Thymus (tissue), 11 donors: ENCODE results near the gene GLIPR1. TPM values are rescaled to one million over a fixed set of nuclear protein-coding genes. Genes with fewer than 3 reads are reported as not detected.
"Not testable (repeated sequence)": the region's sequence is repeated elsewhere in the genome, so short reads cannot be mapped to it uniquely, and the experiment has no call there.

Experiments
- DNase-seq, 9 donors: peaks; one replicate each; pipeline ENCODE4 v3.0.0-alpha.2; 2013; ENCODE audit warnings: low spot score in 9 of 9, low read depth in 6 of 9, missing footprints in 1 of 9
- H3K27ac ChIP-seq, 2 donors: one replicate each; pipeline ENCODE4 v1.5.1; 2013; ENCODE audit warnings: control low read depth in 1 of 2, low read depth in 1 of 2, low read length in 1 of 2, mild to moderate bottlenecking in 1 of 2, moderate library complexity in 1 of 2
- H3K27me3 ChIP-seq, 2 donors: one replicate each; pipeline ENCODE4 v1.5.1; 2013; ENCODE audit warnings: low read length in 1 of 2; ENCODE audit not compliant: control insufficient read depth in 2 of 2, insufficient read depth in 1 of 2
- H3K36me3 ChIP-seq, 2 donors: one replicate each; pipeline ENCODE4 v1.5.1; 2013; ENCODE audit warnings: low read length in 1 of 2, mild to moderate bottlenecking in 1 of 2, moderate library complexity in 1 of 2; ENCODE audit not compliant: control insufficient read depth in 2 of 2, insufficient read depth in 2 of 2
- H3K4me1 ChIP-seq, 2 donors: one replicate each; pipeline ENCODE4 v1.5.1; 2013; ENCODE audit warnings: low read length in 2 of 2; ENCODE audit not compliant: control insufficient read depth in 2 of 2, insufficient read depth in 2 of 2
- H3K4me3 ChIP-seq, 2 donors: one replicate each; pipeline ENCODE4 v1.5.1; 2013; ENCODE audit warnings: low read length in 2 of 2, control low read depth in 1 of 2, mild to moderate bottlenecking in 1 of 2
- H3K9me3 ChIP-seq, 2 donors: one replicate each; pipeline ENCODE4 v1.5.1; 2013; ENCODE audit warnings: low read length in 1 of 2, mild to moderate bottlenecking in 1 of 2; ENCODE audit not compliant: control insufficient read depth in 2 of 2, insufficient read depth in 1 of 2
- WGBS: extraction: QIAGEN DNeasy Blood & Tissue Kit; methylation state at CpG from one replicate; pipeline ENCODE4 v1.1.7; 2013; 5-methylcytosine and 5-hydroxymethylcytosine counted together
- polyA plus RNA-seq: library from polyadenylated mRNA; stranded (reverse); fragments of 200-250 nt; gene quantifications from one replicate; pipeline ENCODE4 v1.2.3, GENCODE V29; 2013
- total RNA-seq: library from RNA; stranded (reverse); fragments of 120-200 nt; gene quantifications from one replicate; pipeline ENCODE4 v1.2.4, GENCODE V29; 2013
- donor health status: healthy.

GLIPR1 gene
- total and polyA plus RNA-seq, 2 donors, result 12.2 to 28.3 TPM

- DNase-seq, result peak in 1 of 9 donors; percentile 27
- H3K9me3 ChIP-seq, result no peaks in the 10 kb centered on the region
- peaks cover 0 to 8% of the 10 kb centered on the region in 2 donors for H3K36me3 ChIP-seq
- 4% methylated on average over 5 of the region's 5 CpGs for WGBS
- peak overlapping the region; percentile 72 to 94 for H3K27ac ChIP-seq
- H3K4me1 ChIP-seq, result peaks cover 14 to 23% of the 10 kb centered on the region in 2 donors
- peak overlapping the region; percentile 51 to 55 for H3K4me3 ChIP-seq
- no peaks in the 10 kb centered on the region for H3K27me3 ChIP-seq
These were observed 604 bp downstream of the GLIPR1 start for GRCh38 chr12:75481013-75481705.

DNA sequence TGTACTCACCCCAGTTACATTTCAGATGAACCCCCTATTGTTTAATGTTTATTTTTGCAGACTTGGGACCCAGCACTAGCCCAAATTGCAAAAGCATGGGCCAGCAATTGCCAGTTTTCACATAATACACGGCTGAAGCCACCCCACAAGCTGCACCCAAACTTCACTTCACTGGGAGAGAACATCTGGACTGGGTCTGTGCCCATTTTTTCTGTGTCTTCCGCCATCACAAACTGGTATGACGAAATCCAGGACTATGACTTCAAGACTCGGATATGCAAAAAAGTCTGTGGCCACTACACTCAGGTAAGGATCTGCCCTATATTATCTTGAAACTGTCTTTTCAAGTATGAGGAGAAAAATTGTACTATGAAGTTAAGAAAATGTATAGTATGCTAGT lies 1.2 kb downstream of the GLIPR1 start:
- H3K36me3 ChIP-seq, result peaks cover 0 to 8% of the 10 kb centered on the region in 2 donors
- H3K4me1 ChIP-seq, result peaks cover 14 to 23% of the 10 kb centered on the region in 2 donors
- 34% methylated on average over 4 of the region's 4 CpGs for WGBS
- H3K27me3 ChIP-seq, result no peaks in the 10 kb centered on the region
- H3K9me3 ChIP-seq, result no peaks in the 10 kb centered on the region
- DNase-seq, result no peak
- H3K4me3 ChIP-seq, result peak overlapping the region; percentile 51 to 55
- peak overlapping the region in 1 of 2 donors; percentile 94 for H3K27ac ChIP-seq

DNA sequence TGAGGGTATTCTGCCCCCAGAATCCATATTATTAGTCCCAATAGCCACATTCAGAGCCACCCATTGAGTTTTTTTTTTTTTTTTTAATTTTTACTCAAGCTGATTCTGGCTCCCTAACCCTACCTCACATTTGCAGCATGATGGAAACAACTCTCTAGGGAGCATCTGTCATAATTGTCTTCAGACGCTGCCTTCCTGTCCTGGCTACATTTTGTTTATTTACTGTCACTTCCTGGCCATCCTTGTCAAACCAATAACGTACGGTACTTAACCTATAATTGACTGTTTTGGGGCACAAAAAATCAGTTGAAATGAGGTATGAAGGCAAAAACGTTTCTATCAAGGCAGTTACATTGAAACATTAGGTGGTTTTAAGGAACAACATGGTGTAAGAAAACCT lies 2.1 kb downstream of the GLIPR1 start:
- Histone ChIP-seq H3K9me3 (no peaks in the 10 kb centered on the region), H3K4me3 (peak overlapping the region in 1 of 2 donors; percentile 7), H3K27me3 (no peaks in the 10 kb centered on the region), H3K36me3 (peaks cover 0 to 8% of the 10 kb centered on the region in 2 donors), H3K27ac (no peak overlapping the region), H3K4me1 (peaks cover 14 to 23% of the 10 kb centered on the region in 2 donors)
- WGBS, result 27% methylated on average over 4 of the region's 4 CpGs
- peak in 1 of 9 donors; percentile 42 for DNase-seq

DNA sequence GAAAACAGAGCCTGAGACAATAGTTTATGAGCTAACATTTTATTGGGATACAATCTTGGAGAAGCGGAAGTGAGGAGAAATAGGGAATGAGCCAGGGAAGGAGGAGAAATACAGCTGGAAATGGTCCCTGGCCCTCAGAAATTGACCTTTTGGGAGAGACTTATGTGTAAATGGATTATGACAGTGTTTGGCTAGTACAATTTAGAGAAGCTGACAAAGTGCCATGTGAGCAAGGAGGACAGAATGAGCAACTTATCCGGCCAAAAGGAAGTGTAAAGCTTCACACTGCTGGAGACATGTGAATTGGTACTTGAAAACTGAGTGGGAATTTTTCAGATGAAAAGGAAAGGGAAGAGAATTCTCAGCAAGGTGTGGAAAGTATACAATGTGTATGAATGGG lies 2.9 kb downstream of the GLIPR1 start:
- H3K4me3 ChIP-seq, result no peak overlapping the region
- no peaks in the 10 kb centered on the region for H3K27me3 ChIP-seq
- peaks cover 10 to 19% of the 10 kb centered on the region in 2 donors for H3K4me1 ChIP-seq
- no peak overlapping the region for H3K27ac ChIP-seq
- H3K9me3 ChIP-seq, result no peaks in the 10 kb centered on the region
- peaks cover 0 to 8% of the 10 kb centered on the region in 2 donors for H3K36me3 ChIP-seq
- DNase-seq, result no peak
- 75% methylated on average over 2 of the region's 2 CpGs for WGBS

GRCh38 chr12:75484450-75484849 lies 3.9 kb downstream of the GLIPR1 start:
- 95% methylated on average over 2 of the region's 2 CpGs for WGBS
- not testable (repeated sequence) for DNase-seq, H3K27ac ChIP-seq, H3K4me3 ChIP-seq, H3K27me3 ChIP-seq, H3K9me3 ChIP-seq, H3K36me3 ChIP-seq
- H3K4me1 ChIP-seq, result peaks cover 9 to 12% of the 10 kb centered on the region in 2 donors

- no peak for DNase-seq
- H3K4me1 ChIP-seq, result peaks cover 2 to 3% of the 10 kb centered on the region in 2 donors
- 99% methylated on average over 4 of the region's 4 CpGs for WGBS
- no peak overlapping the region for H3K4me3 ChIP-seq
- no peaks in the 10 kb centered on the region for H3K27me3 ChIP-seq
- no peaks in the 10 kb centered on the region for H3K9me3 ChIP-seq
- no peak overlapping the region for H3K27ac ChIP-seq
- peaks cover 0 to 10% of the 10 kb centered on the region in 2 donors for H3K36me3 ChIP-seq
These were observed 6.8 kb downstream of the GLIPR1 start for GRCh38 chr12:75487308-75487707.

DNA sequence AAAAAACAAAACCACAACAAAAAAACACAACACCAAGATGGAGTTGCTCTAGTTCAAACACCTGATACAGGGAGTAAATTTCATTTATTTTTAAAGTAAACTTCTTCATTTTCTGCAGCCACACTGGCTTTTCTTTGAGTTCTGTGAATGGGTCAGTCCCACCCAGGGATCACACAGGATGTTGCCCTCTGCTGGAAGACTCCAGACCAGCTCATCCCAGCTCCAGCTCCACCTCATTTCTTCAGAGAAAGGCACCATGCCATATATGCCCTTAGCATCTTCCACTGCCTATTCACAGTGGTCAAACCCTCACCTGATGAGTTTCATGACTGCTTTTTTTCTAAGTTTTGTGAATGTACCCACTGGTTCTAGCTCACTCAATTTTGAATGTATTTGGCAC lies 8.0 kb downstream of the GLIPR1 start:
- no peak overlapping the region for H3K4me3 ChIP-seq
- peak in 1 of 9 donors; percentile 8 for DNase-seq
- H3K36me3 ChIP-seq, result peaks cover 0 to 18% of the 10 kb centered on the region in 2 donors
- H3K4me1 ChIP-seq, result no peaks in the 10 kb centered on the region
- no peak overlapping the region for H3K27ac ChIP-seq
- H3K9me3 ChIP-seq, result no peaks in the 10 kb centered on the region
- no peaks in the 10 kb centered on the region for H3K27me3 ChIP-seq

GRCh38 chr12:75489187-75489586 lies 8.6 kb downstream of the GLIPR1 start:
- H3K36me3 ChIP-seq, result peaks cover 0 to 17% of the 10 kb centered on the region in 2 donors
- H3K4me1 ChIP-seq, result no peaks in the 10 kb centered on the region
- H3K27ac ChIP-seq, result no peak overlapping the region
- no peak for DNase-seq
- H3K9me3 ChIP-seq, result no peaks in the 10 kb centered on the region
- 98% methylated on average over 2 of the region's 2 CpGs for WGBS
- H3K27me3 ChIP-seq, result no peaks in the 10 kb centered on the region
- no peak overlapping the region for H3K4me3 ChIP-seq

- H3K27ac ChIP-seq, result no peak overlapping the region
- peaks cover 0 to 14% of the 10 kb centered on the region in 2 donors for H3K36me3 ChIP-seq
These were observed 9.2 kb downstream of the GLIPR1 start for GRCh38 chr12:75489613-75490210.

More at GRCh38 chr12:75489613-75490210, 9.2 kb downstream of the GLIPR1 start:
- no peaks in the 10 kb centered on the region for H3K9me3 ChIP-seq
- no peak overlapping the region for H3K4me3 ChIP-seq
- DNase-seq, result no peak
- no peaks in the 10 kb centered on the region for H3K4me1 ChIP-seq
- 85% methylated on average over 7 of the region's 7 CpGs for WGBS
- H3K27me3 ChIP-seq, result no peaks in the 10 kb centered on the region
